ENCODE results near the gene SWT1.
"Not testable (repeated sequence)": the region's sequence is repeated elsewhere in the genome, so short reads cannot be mapped to it uniquely, and the experiment has no call there.

SWT1 gene

DNA sequence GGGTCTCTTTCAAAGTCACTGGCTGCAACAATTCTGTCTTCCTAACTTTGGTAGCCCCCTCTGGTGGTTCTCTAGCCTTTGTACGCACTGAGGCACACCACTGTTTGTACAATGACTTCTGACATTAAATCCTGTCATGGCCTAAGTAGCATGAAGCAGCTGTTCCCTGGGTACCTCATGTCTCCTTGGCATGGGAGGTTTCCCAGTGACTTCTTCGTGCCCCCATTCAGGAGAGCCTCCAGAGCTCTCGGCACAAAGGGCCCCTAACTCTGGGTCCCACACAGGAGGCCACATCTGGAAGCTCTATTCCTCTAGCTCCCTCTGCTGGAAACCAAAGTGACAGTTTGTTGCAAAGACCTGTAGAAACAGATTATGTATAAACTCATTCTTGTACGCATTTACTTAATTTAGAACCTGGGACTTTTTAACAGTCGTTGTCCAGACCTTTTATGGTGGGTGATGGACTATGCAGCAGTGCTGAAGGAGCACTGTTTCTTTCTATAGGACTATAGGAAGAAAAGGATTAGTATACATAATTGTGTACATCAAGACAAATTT, 13.4 kb downstream of the SWT1 start:
- peak; percentile 70 for DNase-seq

DNA sequence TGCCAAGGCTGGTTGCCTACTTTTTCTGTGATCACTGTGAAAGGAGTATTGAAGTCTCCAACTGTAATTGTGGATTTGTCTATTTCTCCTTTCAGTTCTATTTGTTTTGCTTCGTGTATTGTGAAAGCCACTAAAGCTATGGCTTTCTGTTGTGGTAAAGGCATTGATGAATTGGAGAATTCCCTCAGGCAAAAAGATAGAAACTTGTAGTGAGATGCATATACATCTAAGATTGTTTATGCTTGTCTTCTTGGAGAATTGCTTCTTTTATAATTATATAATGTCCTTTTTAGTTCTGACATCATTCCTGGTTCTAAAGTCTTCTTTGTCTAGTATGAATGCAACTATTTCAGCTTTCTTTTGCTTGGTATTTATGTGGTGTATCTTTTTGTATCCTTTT, 36.8 kb downstream of the SWT1 start:
- no peak for DNase-seq

DNA sequence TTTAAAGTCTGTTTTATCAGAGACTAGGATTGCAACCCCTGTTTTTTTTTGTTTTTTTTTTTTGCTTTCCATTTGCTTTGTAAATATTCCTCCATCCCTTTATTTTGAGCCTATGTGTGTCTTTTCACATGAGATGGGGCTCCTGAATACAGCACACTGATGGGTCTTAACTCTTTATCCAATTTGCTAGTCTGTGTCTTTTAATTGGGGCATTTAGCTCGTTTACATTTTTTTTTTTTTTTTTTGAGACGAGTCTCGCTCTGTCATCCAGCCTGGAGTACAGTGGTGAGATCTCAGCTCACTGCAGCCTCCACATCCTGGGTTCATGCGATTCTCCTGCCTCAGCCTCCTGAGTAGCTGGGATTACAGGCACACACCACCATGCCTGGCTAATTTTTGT, 41.7 kb downstream of the SWT1 start:
- not testable (repeated sequence) for DNase-seq

DNA sequence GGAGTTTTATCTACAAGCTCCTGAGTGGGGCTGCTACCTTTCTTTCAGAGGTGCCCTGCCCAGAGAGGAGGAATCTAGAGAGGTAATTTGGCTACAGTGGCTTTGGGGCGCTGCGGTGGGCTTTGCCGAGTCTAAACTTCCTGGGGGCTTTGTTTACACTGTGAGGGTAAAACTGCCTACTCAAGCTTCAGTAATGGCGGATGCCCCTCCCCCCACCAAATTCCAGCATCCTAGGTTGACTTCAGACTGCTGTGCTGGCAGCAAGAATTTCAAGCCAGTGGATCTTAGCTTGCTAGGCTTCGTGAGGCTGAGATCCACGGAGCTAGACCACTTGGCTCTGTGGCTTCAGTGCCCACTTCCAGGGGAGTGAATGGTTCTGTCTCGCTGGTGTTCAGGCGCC, 43.9 kb downstream of the SWT1 start:
- DNase-seq: no peak

DNA sequence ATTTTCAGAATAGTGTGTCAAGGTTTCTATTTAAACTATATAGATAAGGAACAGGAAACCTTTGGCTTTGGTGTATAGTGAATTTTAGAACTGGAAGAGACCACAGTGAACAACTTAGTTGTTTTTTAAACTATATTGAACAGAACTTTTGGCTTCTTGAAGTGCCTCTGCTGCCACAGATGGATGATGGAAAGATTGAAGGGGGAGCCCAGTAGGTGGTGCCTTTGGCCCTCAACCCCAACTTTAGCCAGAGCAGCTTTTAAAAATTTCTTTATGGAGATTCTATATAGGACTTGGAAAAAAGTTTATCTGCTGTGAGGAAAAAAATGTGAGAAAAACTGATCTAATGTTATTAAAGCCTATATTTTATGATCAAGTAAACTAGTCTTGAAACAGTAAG, 50.2 kb downstream of the SWT1 start:
- DNase-seq: no peak

DNA sequence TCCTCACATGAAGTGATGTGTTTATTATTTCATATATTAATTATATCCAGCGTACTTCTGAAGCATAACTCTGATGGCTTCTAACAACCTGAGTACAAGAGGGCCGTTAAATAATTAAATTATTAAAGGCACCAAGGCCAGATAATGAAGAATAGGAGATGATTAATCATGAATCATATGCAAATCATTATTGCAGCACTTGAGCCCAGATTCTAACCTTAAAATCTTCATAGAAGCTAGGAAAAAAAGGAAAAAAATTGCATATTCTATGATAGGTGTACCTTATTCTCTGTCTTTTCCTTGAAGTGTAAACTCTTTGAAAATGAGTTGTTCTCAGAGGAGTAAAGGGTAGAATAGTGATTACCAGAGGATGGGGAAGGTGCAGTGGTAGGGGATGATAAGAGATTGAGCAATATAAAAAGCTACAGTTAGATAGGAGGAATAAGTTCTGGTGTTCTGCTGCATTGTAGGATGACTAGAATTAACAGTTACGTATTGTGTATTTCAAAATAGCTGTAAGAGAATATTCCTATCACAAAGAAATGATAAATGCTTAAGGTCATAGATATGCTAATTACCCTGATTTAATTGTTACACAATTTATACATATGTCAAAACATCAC, 51.1 kb downstream of the SWT1 start:
- no peak for DNase-seq

DNA sequence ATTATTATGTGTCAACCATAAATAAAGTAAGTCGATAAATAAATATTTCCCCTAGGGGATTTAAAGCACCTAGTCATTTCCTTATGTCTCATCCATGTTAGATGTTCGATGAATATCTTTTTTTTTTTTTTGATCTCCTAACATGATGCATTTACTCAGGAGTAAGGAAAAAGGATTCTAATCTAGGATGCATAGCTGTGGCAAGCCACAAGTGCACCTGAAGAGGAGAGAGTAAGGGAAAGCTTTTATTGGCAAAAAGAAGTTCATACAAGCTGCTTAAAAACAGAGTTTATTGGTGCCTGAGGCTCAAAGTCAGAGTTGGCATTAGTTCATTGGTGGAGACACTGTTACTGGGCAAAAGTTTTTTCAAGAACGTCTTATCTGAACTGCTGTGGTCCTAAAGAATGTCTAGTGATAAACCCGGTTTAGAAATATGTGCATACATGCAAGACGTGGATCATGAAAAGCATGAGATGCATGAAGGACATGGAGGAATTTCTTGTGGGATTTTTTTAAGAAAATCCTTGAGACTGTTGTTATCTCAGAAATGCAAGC, 51.7 kb downstream of the SWT1 start:
- no peak for DNase-seq

DNA sequence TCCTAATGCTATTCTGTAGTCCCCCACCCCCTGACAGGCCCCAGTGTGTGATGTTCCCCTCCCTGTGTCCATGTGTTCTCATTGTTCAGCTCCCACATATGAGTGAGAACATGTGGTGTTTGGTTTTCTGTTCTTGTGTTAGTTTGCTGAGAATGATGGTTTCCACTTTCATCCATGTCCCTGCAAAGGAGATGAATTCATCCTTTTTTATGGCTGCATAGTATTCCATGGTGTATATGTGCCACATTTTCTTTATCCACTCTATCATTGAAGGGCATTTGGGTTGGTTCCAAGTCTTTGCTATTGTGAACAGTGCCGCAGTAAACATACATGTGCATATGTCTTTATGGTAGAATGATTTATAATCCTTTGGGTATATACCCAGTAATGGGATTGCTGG, 52.4 kb downstream of the SWT1 start:
- not testable (repeated sequence) for DNase-seq

DNA sequence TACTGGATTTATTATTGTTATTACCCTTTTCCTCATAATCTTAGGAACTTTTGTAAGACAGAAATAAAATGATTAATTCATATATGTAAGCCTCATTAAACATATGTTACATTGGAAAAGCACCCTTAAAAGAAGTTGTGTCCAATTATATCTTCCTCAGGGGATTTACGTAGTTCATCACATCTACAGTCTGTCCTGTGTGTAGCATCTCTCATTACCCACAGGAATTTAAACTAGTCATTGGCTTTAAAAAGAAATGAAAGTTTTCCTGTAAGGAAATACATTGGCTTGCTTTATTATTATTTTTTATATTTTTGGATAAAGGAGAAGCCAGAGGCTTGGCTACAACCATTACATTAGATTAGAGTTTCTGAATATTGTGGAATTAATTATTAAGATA, 56.1 kb downstream of the SWT1 start:
- no peak for DNase-seq

DNA sequence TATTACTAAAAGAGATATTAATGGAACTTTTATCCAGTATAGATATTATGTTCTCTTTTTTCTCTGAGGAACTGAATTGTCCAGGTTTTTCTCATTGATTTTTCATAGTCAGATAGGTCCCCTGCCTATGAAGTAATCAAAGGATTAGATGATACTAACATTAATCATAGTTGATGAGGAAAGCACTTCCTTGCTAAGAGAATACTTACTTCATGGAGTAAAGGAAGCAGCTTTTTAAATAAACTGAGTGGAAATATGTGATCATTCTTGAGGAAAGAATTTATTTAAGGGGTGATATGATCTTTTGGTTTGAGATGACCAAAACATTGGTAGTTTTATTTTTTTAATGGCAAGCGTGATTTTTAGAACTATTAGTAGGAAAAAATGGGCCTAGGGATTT, 58.9 kb downstream of the SWT1 start:
- DNase-seq: peak; percentile 3

DNA sequence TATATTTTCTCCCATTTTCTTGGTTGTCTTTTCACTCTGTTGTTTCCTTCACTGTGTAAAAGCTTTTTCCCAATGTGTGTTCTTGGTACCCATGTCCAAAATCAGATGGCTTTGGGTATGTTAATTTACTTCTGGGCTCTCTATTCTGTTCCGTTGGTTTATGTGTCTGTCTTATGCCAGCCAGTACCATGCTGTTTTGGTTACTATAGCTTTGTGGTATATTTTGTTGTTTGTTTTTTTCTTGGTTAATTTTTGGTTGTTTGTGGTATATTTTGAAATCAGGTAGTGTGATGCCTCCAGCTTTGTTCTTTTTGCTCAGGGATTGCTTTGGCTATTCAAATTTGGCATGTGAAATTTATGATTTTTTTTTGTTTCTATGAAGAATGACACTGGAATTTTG, 67.2 kb downstream of the SWT1 start:
- no peak for DNase-seq

DNA sequence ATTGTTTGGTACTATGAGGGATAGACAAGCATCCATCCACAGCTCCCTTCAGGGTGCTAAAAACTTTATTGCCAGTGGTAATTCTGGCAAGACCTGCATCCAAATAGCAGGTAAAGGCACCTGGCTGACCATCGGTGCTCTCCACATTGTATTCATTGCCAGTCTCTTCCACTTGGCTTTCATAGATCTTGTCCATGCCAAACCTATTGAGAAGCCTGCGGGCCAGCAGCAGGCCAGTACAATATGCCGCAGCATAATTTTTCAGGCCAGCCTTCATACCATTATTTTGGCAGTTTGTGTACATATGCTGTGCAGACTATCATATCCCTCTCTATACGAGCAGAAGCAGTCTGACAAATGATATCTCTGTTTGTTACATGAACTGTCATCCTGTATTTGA, 70.2 kb downstream of the SWT1 start:
- DNase-seq: no peak

DNA sequence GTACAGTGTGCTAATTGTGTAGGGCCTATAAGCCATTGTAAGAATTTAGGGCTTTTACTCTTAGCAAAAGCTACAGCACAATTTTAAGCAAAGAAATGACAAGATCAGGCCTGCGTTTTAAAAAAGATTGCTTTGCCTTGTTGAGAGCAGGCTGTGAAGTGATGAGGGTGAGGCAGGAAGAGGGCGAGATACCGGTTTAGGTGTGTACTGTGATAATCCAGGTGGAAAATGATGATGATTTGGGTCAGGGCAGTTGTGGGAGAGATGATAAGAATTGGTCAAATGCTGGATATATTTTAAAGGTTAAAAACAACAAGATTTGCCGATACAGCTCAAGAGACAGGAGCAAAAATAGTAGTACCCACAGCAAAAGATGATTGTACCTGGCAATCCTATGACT, 72.0 kb downstream of the SWT1 start:
- no peak for DNase-seq

DNA sequence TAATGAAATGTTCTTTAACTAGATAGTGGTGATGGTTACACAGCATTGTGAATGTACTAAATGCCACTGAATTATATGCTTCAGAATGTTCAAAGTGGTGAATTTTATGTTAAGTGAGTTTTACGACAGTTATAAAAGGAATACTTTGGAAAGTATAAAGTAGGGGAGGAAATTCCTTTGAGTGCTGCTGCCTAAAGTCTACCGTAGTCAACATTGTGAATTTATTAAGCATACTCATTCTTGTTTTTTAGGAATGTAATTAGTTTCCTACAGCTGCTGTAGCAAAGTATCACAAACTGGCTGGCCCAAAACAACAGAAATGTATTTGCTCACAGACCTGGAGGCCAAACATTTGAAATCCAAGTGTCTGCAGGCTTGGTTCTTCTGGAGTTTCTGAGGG, 73.0 kb downstream of the SWT1 start:
- DNase-seq: no peak

DNA sequence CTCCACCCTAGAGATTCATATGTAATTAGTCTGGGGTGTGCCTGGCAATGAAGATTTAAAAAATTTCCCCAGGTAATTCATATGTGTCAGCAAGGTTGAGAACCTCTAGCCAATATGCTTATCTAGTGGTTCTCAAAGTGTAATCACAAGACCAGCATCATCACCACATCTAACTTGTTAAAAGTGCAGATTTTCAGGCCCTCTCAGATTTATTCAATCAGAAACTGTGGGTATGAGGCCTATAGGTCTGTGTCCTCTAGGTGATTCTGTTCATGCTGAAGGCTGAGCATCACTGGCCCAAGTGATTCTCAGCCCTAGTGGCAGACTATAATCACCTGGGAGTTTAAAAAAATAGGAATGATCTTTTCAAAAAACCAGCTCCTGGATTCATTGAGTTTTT, 75.9 kb downstream of the SWT1 start:
- no peak for DNase-seq

DNA sequence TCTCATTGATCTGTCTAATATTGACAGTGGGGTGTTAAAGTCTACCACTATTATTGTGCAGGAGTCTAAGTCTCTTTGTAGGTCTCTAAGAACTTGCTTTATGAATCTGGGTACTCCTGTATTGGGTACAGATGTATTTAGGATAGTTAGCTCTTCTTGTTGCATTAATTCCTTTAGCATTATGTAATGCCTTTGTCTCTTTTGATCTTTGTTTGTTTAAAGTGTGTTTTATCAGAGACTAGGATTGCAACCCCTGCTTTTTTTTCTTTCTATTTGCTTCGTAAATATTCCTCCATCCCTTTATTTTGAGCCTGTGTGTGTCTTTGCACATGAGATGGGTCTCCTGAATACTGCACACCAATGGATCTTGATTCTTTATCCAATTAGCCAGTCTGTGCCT, 77.2 kb downstream of the SWT1 start:
- DNase-seq: not testable (repeated sequence)

DNA sequence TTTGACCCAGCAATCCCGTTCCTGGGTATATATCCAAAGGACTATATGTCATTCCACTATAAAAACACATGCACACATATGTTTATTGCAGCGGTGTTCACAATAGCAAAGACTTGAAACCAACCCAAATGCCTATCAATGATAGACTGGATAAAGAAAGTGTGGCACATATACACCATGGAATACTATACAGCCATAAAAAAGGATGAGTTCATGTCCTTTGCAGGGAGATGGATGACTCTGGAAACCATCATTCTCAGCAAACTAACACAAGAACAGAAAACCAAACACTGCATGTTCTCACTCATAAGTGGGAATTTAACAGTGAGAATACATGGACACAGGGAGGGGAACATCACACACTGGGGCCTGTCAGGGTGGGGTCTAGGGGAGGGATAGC, 80.2 kb downstream of the SWT1 start:
- DNase-seq: not testable (repeated sequence)

DNA sequence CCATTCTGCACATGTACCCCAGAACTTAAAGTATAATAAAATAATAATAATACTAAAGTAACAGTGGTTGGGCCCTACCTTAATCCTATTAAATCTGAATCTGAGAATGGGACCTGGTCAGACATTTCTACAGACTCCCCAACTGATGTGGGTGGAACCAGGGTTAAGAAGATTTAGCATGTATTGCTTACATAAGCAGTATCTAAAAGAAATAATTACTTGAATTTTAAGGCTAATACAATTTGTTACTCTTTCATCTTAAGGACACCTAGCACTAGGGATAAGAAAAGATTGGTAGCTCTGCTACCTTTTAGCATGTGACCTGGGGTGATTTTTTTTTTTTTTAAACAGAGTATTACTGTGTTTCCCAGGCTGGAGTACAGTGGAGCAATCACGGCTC, 80.7 kb downstream of the SWT1 start:
- no peak for DNase-seq

DNA sequence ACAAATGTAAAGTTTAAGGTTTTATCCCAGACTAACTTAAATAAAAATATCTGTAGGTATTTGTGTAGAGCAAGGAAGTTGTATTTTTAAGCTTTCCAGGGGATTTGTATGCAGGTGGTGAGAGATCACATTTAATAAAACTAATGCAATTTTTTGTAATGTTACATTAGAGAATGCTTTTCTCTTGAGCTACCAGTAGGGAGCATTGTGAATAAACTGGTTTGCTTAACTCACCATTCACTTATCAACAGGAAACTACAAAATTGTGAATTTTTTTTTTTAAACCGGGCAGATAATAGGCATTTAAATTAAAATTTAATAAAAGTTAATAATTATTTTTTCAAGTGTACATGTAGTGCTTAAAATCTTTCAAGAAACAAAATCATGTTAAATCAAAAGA, 81.5 kb downstream of the SWT1 start:
- peak; percentile 26 for DNase-seq

DNA sequence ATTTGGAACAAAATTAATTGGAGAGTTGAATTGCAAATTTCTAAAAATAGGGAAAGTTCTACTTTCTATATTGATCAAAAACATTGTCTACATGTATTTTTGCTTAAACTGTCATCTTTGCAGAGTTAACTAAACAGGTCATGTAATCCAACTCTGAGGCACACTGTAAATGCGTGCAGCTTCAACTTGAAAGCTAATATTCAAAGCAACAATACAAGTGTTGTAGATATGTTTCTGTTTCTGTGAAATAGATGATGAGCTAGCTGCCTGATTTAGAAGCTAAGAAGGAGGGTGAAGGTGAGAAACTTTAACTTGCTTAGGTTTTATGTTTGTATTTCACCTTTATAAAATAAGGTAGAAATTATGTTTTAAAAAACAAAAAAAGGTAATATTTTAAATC, 82.9 kb downstream of the SWT1 start:
- DNase-seq: no peak

DNA sequence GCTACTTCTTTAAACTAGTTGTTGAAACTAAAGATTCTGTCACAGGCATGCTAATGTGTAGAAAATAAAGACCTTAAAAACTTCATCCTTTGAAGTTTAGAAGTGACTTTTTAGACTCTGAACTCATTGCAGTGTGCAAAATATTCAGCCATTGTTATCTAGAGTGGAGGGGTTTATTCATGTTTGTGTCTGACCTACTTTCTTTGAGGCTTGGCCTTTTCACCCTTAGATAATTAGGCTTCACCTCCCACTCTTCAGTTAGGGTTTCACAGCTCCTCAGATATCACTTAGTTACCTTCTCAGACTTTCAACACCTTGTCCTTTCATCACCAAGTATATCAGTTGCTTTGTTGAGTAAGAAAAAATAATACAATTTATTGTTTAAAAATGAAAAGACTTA, 84.2 kb downstream of the SWT1 start:
- no peak for DNase-seq

DNA sequence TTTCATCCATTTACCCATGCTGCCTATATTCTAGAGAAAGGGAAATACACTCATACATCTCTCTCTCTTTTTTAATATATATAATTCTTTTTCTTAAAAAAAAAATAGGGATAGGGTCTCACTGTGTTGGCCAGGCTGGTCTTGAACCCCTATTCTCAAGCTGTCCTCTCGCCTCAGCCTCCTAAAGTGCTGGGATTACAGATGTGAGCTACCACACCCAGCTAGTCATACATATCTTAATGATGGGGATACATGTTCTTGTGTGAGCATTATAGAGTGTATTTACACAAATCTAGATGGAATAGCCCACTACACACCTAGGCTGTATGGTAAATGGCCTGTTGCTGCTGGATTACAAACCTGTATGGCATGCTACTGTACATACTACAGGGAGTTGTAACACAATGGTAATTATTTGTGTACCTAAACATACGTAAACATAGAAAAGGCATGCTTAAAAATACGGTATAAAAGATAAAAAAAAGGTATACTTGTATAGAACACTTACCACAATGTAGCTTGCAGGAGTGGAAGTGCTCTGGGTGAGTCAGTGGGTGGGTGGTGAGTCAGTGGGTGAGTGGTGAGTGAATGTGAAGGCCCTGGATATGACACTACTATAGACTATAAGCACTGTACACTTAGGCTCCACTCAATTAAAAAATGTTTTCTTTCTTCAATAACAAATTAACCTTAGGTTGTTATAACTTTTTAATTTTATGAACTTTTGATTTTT, 87.2 kb downstream of the SWT1 start:
- peak; percentile 65 for DNase-seq

DNA sequence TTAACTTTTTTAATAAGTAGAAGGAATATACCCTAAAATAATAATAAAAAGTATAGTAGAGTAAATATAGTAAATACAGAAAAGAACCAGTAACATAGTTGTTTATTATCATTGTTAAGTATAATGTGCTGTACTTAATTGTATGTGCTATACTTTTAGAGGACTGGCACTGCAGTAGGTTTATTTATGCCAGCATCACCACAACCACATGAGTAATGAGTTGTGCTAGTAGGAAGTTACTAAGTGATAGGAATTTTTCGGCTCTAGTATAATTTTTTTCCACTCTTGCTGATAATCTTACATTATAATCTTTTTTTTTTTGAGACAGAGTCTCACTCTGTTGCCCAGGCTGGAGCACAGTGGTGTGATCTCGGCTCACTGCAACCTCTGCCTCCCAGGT, 88.5 kb downstream of the SWT1 start:
- peak; percentile 6 for DNase-seq

DNA sequence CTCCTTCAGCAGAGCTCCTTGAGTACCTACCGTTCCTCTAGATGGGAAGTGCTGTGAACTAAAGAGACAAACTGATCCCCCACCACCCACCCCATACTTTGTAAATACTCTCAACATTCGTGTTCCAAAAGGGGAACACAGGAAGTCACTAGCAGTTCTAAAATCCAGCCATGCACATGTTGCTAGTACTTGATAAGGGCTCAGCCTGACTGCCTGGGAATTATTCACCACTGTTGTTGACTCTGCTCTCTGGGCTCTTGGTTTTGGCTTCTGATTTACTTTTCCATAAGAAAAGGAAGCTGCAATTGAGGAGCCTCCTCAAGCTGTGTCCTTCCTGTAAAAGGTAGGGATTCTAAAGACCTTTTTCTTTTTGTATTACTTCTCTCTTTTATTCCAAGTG, 92.6 kb downstream of the SWT1 start:
- no peak for DNase-seq
